NCI-H146 treated with DMSO at 0.1 percent for 48 hours (cell line): Measurements from ENCODE around the gene HGS.
"Not testable (repeated sequence)": the region's sequence is repeated elsewhere in the genome, so short reads cannot be mapped to it uniquely, and the experiment has no call there.

Experiments used
- DNase-seq: peaks from one replicate; lab custom pipeline; 2025; ENCODE audit not compliant: unreplicated experiment; lab: John Stamatoyannopoulos, UW

HGS gene

GRCh38 chr17:81738801-81739393 lies 55.1 kb downstream of the HGS start:
- DNase-seq = no peak

GRCh38 chr17:81739593-81739992 lies 55.8 kb downstream of the HGS start:
- DNase-seq = not testable (repeated sequence)

- no peak for DNase-seq
Observed at GRCh38 chr17:81740395-81740961, 56.7 kb downstream of the HGS start.

- no peak for DNase-seq
Observed at GRCh38 chr17:81741049-81741593, 57.3 kb downstream of the HGS start.

- DNase-seq = no peak
Observed at GRCh38 chr17:81741594-81742452, 58.0 kb downstream of the HGS start.
